Karpas-422 (cell line): ENCODE measurements around the gene RCOR1. TPM values are rescaled to one million over a fixed set of nuclear protein-coding genes. Genes with fewer than 3 reads are reported as not detected.

Experiments used
- DNase-seq: peaks from one replicate; pipeline ENCODE4 v3.0.0-alpha.2; 2015
- H2AFZ ChIP-seq: fragments of 200-600 bp; sonication (generic); 2 replicates; pipeline ENCODE4 v1.6.1; 2014; ENCODE audit warnings: antibody characterized with exemption, low read length, mixed read lengths
- H3K27ac ChIP-seq: fragments of 200-600 bp; sonication (generic); 2 replicates; pipeline ENCODE4 v1.5.1; 2014; ENCODE audit warnings: mild to moderate bottlenecking, low read length, moderate library complexity
- H3K27me3 ChIP-seq: fragments of 200-600 bp; sonication (generic); 2 replicates; pipeline ENCODE4 v1.6.1; 2014; ENCODE audit warnings: low read length, mixed read lengths
- H3K36me3 ChIP-seq: fragments of 200-600 bp; sonication (generic); 2 replicates; pipeline ENCODE4 v1.6.1; 2014; ENCODE audit warnings: low read length, mixed read lengths; ENCODE audit not compliant: insufficient read depth
- H3K4me1 ChIP-seq: fragments of 200-600 bp; sonication (generic); 2 replicates; pipeline ENCODE4 v1.6.1; 2014; ENCODE audit warnings: mild to moderate bottlenecking, low read length, mixed read lengths
- H3K4me2 ChIP-seq: fragments of 200-600 bp; sonication (generic); 2 replicates; pipeline ENCODE4 v1.6.1; 2014; ENCODE audit warnings: low read length, low read depth, mild to moderate bottlenecking; ENCODE audit not compliant: poor library complexity, severe bottlenecking
- H3K4me3 ChIP-seq: fragments of 200-600 bp; sonication (generic); 2 replicates; pipeline ENCODE4 v1.5.1; 2014; ENCODE audit warnings: mild to moderate bottlenecking, antibody characterized with exemption, low read length, mixed read lengths
- H3K79me2 ChIP-seq: fragments of 200-600 bp; sonication (generic); 2 replicates; pipeline ENCODE4 v1.6.1; 2014; ENCODE audit warnings: mild to moderate bottlenecking, low read length, mixed read lengths
- H3K9ac ChIP-seq: fragments of 200-600 bp; sonication (generic); 2 replicates; pipeline ENCODE4 v1.6.0; 2014; ENCODE audit warnings: low read length
- H3K9me2 ChIP-seq: fragments of 200-600 bp; sonication (generic), shearing (Covaris generic); replicated peaks from 2 replicates; pipeline ENCODE4 v1.6.0; 2014; ENCODE audit warnings: mild to moderate bottlenecking, low read length, moderate library complexity; ENCODE audit not compliant: insufficient read depth
- H3K9me3 ChIP-seq: fragments of 300-700, 200-600 bp; sonication (generic); 2 replicates; pipeline ENCODE4 v1.6.1; 2014; ENCODE audit warnings: low read length, mixed read lengths
- H4K20me1 ChIP-seq: fragments of 200-600 bp; sonication (generic); 2 replicates; pipeline ENCODE4 v1.6.1; 2014; ENCODE audit warnings: mild to moderate bottlenecking, antibody characterized with exemption, low read length, low read depth; ENCODE audit not compliant: insufficient read depth
- total RNA-seq: library from RNA; depleted of rRNA; stranded (reverse); fragments of >200 nt; shearing (Covaris generic); gene quantifications from 2 replicates; pipeline ENCODE4 v1.2.3, GENCODE V29; 2014; ENCODE audit warnings: low replicate concordance

The RCOR1 gene
- total RNA-seq, 1 experiment from 2014 or later: 46.9 TPM

GRCh38 chr14:102768223-102769048 lies 176.0 kb downstream of the RCOR1 start:
- Histone ChIP-seq H3K36me3 (no peaks in the 10 kb centered on the region), H3K27ac (peak overlapping the region; percentile 48), H3K4me2 (peak overlapping the region; percentile 50), H2AFZ (peak overlapping the region; percentile 22; the same call in 1 of the 2 replicates), H3K4me1 (peaks cover 44% of the 10 kb centered on the region), H3K4me3 (no peak overlapping the region), H3K79me2 (no peaks in the 10 kb centered on the region), H4K20me1 (no peaks in the 10 kb centered on the region), H3K9ac (peak overlapping the region; percentile 36), H3K27me3 (no peaks in the 10 kb centered on the region), H3K9me2 (no peaks in the 10 kb centered on the region), H3K9me3 (no peaks in the 10 kb centered on the region)
- DNase-seq: peak; percentile 90

- H4K20me1 ChIP-seq: no peaks in the 10 kb centered on the region
- no peak overlapping the region for H3K9ac ChIP-seq
- H2AFZ ChIP-seq: no peak overlapping the region
- H3K36me3 ChIP-seq: no peaks in the 10 kb centered on the region
- H3K4me1 ChIP-seq: peaks cover 39% of the 10 kb centered on the region
- no peaks in the 10 kb centered on the region for H3K27me3 ChIP-seq
- H3K9me2 ChIP-seq: no peaks in the 10 kb centered on the region
- no peak overlapping the region for H3K4me3 ChIP-seq
- no peaks in the 10 kb centered on the region for H3K79me2 ChIP-seq
- no peak overlapping the region for H3K4me2 ChIP-seq
- no peak overlapping the region for H3K27ac ChIP-seq
- no peak for DNase-seq
- no peaks in the 10 kb centered on the region for H3K9me3 ChIP-seq
Measured at GRCh38 chr14:102769049-102769327, 176.5 kb downstream of the RCOR1 start.

GRCh38 chr14:102770147-102771123 lies 178.0 kb downstream of the RCOR1 start:
- Histone ChIP-seq H2AFZ (no peak overlapping the region), H3K9me3 (no peaks in the 10 kb centered on the region), H4K20me1 (no peaks in the 10 kb centered on the region), H3K36me3 (no peaks in the 10 kb centered on the region), H3K27ac (no peak overlapping the region), H3K79me2 (no peaks in the 10 kb centered on the region), H3K27me3 (no peaks in the 10 kb centered on the region), H3K4me2 (no peak overlapping the region), H3K4me1 (peaks cover 39% of the 10 kb centered on the region), H3K9me2 (no peaks in the 10 kb centered on the region), H3K9ac (no peak overlapping the region), H3K4me3 (no peak overlapping the region)
- no peak for DNase-seq

- Histone ChIP-seq H3K27ac (no peak overlapping the region), H3K9me3 (no peaks in the 10 kb centered on the region), H2AFZ (no peak overlapping the region), H3K4me2 (no peak overlapping the region), H3K9ac (no peak overlapping the region), H3K4me1 (peaks cover 47% of the 10 kb centered on the region), H3K79me2 (no peaks in the 10 kb centered on the region), H3K27me3 (no peaks in the 10 kb centered on the region), H3K36me3 (no peaks in the 10 kb centered on the region), H4K20me1 (no peaks in the 10 kb centered on the region), H3K4me3 (no peak overlapping the region), H3K9me2 (no peaks in the 10 kb centered on the region)
- DNase-seq: no peak
Measured at GRCh38 chr14:102771144-102771543, 178.7 kb downstream of the RCOR1 start.

- Histone ChIP-seq H3K4me3 (no peak overlapping the region), H3K79me2 (peaks cover 3% of the 10 kb centered on the region), H3K4me2 (no peak overlapping the region), H3K4me1 (peaks cover 49% of the 10 kb centered on the region), H4K20me1 (no peaks in the 10 kb centered on the region), H3K27ac (no peak overlapping the region), H2AFZ (no peak overlapping the region), H3K9me3 (no peaks in the 10 kb centered on the region), H3K9ac (no peak overlapping the region), H3K9me2 (no peaks in the 10 kb centered on the region), H3K27me3 (no peaks in the 10 kb centered on the region), H3K36me3 (no peaks in the 10 kb centered on the region)
- peak; percentile 74 for DNase-seq
Measured at GRCh38 chr14:102772781-102773570, 180.5 kb downstream of the RCOR1 start.

GRCh38 chr14:102774391-102775153 lies 182.1 kb downstream of the RCOR1 start:
- Histone ChIP-seq H3K36me3 (peaks cover 9% of the 10 kb centered on the region; the same call in 1 of the 2 replicates), H3K27me3 (no peaks in the 10 kb centered on the region), H3K9me2 (no peaks in the 10 kb centered on the region), H3K4me1 (peaks cover 47% of the 10 kb centered on the region), H3K9me3 (no peaks in the 10 kb centered on the region), H2AFZ (peak overlapping the region; percentile 6; the same call in 1 of the 2 replicates), H3K27ac (peak overlapping the region; percentile 86), H3K9ac (peak overlapping the region; percentile 60), H3K79me2 (peaks cover 19% of the 10 kb centered on the region), H3K4me3 (peak overlapping the region; percentile 38; the same call in 1 of the 2 replicates), H3K4me2 (peak overlapping the region; percentile 77), H4K20me1 (no peaks in the 10 kb centered on the region)
- peak; percentile 94 for DNase-seq

- Histone ChIP-seq H3K9me2 (no peaks in the 10 kb centered on the region), H4K20me1 (peaks cover 9% of the 10 kb centered on the region; the same call in 1 of the 2 replicates), H3K27me3 (no peaks in the 10 kb centered on the region), H3K27ac (peak overlapping the region; percentile 86), H3K4me1 (peaks cover 59% of the 10 kb centered on the region), H3K9me3 (no peaks in the 10 kb centered on the region), H3K4me3 (peak overlapping the region; percentile 69), H3K9ac (peak overlapping the region; percentile 84), H3K4me2 (peak overlapping the region; percentile 77), H3K36me3 (peaks cover 20% of the 10 kb centered on the region), H2AFZ (no peak overlapping the region), H3K79me2 (peaks cover 34% of the 10 kb centered on the region)
- peak; percentile 91 for DNase-seq
Measured at GRCh38 chr14:102775855-102776760, 183.7 kb downstream of the RCOR1 start.
